GM18526 (cell line): ENCODE measurements around the gene ATF7.

Experiments
- POLR2A ChIP-seq: IDR thresholded peaks from 3 replicates; pipeline ENCODE4 v1.6.1; 2011; ENCODE audit not compliant: insufficient read length; ENCODE audit errors: extremely low read depth

ATF7 gene

DNA sequence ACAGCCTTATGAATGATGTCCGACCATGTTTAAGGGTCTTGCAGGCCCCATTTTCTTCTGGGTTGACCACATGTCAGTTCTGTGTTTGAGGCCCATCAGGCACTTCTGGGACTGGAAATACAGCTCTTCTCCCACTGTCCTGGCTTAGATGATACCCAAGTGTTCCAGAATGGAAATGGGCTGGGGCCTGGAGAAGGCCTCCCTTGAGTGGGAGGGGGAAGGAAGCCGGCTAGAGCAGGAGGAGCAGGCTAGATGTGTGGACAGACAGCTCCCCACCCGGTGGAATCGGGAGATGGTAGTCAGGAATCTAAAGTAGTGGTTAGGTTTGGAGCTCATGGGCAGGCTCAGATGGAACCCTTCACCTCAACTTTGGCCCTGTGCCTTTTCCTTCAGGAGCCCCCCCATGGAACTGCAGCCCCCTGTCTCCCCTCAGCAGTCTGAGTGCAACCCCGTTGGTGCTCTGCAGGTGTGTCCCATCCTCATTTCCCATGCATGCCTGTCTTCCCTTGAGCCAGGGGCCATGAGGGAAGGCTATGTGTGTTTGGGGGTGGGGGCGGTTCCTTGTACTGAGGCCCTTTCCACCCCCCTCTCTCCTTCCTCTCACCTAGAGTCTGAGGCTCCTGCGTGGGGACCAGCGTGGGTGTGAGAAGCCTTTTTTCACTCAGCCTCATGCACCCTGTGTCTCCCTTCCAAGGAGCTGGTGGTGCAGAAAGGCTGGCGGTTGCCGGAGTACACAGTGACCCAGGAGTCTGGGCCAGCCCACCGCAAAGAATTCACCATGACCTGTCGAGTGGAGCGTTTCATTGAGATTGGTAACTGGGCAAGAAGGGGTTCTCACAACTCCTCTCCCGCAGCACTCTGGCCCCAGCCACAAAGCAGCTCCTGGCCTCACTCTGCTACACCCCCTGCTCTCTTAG lies 121.9 kb downstream of the ATF7 start:
- TF ChIP-seq POLR2A: no peak

DNA sequence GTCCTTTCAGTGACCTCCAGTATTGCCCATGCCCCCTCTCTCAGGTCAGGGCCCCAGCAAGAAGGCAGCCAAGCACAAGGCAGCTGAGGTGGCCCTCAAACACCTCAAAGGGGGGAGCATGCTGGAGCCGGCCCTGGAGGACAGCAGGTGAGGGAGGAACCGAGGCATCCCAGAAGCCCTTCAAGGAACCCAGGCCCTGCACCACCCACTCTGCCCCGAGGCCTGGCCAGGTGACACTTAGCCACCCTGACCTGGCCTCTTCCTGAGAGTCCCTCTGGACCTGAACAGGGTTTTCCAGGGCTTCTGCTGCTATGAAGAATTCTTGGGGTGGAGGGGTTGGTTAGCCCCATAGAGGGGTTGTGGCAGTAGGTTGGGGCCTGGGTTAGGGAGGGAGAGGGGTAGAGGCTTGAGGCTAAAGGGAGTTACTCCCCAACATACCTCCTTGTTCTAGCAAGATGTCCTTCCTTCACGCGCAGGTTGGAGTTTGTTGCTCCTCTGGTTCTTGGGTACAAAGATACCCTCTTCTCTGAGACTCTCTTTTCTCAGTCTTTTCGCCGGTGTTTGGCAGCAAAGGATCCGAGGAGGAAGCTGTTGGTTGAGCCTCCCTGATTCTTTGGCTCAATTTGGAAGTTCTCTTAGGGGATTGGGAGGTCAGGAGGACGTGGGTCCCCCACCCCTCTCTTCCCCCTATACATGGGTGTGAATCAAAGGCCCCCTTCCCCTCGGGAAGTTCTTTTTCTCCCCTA lies 123.0 kb downstream of the ATF7 start:
- TF ChIP-seq POLR2A: no peak

DNA sequence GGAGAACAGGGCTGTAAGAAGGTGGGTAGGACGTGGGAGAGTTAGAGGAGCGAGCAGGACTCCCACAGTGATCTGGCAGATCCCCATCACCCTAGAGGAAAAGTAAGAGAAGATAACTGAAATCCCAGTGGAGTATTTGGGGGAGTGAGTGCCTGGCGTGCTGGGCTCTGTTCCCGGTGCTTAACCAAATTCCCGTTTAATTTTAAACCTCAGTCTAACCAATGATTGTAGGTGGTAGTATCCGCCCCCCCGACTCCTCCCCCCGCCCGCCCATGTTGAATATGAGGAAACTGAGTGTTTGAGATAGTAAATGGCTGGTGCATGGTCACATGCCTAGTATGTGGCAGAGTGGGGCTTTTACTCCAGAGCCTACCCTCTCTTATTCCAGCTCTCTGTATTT lies 123.9 kb downstream of the ATF7 start:
- TF ChIP-seq POLR2A: no peak

DNA sequence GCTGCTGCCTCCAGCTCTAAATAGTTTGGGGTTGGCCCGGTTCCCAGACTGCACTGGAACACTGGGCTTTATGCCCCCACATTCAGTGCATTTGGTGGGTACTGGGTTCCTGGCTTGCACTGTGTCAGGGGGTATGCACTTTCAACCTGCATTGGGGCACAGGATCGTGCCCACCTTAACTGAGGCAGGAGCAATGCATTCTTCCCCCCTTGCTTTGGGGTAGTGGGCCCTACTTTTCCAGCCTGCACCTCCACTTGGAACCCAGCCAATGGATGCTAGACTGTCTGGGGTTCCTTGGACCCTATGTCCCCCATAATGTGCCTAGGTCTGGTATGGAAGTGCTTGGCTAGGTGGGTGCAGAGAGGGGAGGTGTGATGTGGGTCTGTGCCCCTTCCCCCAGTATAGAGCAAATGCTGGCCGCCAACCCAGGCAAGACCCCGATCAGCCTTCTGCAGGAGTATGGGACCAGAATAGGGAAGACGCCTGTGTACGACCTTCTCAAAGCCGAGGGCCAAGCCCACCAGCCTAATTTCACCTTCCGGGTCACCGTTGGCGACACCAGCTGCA lies 124.5 kb downstream of the ATF7 start:
- TF ChIP-seq POLR2A: no peak

DNA sequence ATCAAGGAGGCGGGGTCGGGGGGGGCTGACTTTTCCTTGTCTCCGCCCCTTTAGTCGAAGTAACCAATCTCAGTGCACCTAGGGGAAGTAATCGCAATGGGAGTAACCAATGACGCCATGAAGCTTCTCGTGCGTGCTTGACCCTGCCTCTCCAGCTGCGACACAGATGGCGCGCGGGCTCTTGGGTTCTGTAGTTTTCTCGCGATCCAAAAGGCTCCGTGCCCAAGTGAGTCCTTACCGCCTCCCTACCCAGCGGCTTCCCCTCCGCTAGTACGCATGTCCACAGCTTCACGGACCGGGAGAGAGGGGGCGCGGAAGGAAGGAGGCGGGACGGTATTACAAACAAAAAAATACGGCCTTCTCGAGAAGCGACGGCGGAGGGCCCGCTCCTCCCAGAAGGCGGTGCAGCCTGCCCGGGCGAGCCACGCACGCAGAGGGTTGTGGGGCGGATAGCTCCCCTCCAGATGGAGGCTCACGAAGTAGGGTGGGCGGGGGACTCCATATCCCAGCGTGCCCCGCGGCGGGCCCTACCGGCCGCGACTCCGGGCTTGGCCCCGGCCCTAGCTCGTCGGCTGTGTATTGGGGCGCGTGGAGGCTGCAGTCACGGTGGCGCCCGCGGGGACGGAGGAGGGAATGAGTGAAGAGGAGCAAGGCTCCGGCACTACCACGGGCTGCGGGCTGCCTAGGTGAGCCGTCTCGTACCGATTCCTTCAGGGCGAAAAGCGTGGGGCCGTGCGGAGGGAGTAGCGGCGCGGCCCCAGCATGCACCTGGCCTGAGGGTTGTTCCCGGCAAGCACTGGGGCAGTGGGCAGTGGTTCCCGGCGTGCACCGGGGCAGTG lies 125.2 kb downstream of the ATF7 start, which contains the start of gene TARBP2:
Gene TARBP2 (plus strand): TSS at position 508 of the 839 bp plus-strand sequence. CDS start 126 bp downstream, at position 634.
- TF ChIP-seq POLR2A: peak; percentile 75

DNA sequence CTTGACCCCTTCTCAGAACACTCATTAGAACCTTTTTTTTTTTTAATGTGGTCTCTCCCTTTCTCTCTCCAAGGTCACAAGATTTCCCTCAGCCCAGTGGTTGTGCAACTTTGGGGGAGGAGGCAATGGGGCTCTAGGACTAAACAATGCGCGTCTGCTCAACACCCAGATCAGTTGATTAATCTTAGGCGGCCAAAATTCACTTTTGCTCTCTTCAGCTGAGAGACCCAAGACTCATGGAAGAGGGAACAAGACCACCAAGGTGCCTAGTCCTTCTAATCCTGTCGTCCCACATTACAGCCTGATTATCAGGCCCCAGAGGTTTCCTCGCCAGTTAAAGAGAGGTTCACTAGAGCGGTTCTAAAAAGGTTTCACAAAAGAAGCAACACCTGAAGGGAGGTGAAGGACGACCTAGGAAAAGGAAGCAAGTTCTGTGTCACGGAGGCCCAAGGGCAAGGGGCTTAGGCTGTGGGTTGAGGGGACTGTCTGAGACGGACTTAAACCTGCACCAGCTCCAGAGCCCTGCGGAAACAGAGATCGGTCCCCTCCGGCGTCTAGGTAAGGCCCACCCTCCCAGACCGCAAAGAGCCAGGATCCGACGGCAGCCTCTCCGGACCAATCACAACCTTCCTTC lies 125.9 kb downstream of the ATF7 start:
- peak; percentile 73 for TF ChIP-seq POLR2A

DNA sequence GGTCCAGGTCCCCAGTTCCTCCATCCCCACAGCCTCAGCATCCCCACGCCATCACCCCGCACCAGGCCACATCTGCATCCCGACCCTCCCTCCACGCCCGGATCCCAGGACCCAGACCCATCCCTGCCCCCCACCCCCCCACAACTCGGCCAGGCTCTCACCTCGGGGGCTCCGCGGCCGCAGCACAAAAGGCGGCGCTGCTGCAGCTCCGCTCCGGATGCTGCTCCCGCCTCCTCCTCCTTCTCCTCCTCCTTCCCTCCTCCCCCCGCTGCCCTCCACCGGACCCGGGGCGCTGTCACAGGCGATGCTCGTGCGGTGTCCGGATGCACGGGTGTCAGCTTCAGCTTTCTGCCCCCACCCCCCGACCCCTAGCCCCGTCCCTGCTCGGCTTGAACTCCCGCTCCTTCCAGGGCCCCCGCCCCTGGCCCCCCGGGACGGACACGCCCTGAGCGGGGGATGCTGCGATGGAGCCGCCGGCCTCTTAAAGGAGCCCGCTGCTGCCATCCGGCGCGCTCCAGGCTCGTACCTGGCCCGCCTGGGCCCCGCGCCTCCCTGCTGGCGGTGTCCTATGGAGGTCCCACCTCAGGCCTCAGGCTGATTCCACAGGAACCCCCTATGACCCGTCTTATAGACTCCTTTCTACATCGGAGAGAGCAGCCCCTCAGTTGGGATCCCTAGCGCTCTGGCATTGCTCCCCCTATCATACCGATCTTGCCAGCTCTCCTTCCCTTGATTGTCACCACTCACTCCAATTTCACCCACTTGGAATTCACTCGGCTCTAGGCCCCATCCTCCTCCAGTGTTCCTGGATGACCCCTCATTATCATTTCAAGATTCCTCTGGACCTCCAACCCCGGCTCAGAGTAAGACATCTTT lies 126.7 kb downstream of the ATF7 start, which contains the start of gene MAP3K12:
Gene MAP3K12 (minus strand): TSS at position 193 of the 876 bp plus-strand sequence. CDS start 12,067 bp downstream, outside the sequence.
- TF ChIP-seq POLR2A: no peak

DNA sequence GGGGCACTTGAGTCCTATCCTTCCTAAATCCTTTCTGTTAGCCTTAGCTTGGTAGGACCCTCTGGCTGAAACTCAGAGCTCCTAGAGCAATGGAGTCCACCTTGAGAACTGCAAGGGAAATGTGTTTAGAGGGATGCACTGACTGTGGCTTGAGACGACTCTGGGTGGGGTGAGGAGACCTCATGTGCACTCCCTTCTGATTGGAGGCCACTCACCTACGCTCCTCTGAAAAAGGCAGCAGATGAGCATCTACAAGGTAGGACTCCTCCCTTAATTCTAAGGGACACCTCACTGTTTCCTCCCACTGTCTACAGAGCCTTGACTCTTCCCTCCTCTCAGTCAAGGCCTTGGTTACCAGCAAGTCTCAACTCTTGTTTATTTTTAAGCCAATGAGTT lies 127.9 kb downstream of the ATF7 start:
- TF ChIP-seq POLR2A: no peak

DNA sequence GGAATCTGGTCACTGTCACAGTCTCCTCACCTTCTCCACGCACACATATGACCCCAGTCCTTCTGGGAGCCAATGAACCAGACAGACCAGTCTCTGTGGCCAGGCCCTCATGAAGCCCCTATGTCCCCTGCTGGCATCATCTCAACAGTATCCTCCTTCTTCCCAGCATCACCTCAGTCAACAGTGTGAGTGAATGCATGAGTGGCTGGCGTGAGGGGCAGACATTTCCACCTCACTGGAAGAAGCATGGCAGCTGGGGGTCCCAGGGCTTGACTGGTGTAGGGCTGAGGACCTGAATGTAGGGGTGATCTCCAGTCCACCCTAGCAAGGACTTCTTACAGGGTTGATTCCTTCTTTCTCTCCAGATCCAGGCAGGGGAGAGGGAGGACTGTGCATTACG lies 128.7 kb downstream of the ATF7 start:
- no peak for TF ChIP-seq POLR2A

DNA sequence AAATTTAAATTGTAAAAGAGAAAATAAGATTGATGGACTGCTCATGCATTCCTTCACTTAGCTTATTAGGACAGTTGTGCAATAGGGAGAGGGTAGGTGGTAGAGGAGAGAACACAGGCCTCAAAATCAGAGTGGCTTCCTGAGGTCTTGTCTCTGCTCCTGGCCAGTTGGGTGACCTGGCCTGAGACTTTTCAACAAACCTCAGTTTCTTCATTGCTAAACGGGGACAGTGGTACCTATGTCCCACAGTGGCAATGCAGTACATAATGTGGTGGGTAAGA lies 129.5 kb downstream of the ATF7 start:
- no peak for TF ChIP-seq POLR2A

DNA sequence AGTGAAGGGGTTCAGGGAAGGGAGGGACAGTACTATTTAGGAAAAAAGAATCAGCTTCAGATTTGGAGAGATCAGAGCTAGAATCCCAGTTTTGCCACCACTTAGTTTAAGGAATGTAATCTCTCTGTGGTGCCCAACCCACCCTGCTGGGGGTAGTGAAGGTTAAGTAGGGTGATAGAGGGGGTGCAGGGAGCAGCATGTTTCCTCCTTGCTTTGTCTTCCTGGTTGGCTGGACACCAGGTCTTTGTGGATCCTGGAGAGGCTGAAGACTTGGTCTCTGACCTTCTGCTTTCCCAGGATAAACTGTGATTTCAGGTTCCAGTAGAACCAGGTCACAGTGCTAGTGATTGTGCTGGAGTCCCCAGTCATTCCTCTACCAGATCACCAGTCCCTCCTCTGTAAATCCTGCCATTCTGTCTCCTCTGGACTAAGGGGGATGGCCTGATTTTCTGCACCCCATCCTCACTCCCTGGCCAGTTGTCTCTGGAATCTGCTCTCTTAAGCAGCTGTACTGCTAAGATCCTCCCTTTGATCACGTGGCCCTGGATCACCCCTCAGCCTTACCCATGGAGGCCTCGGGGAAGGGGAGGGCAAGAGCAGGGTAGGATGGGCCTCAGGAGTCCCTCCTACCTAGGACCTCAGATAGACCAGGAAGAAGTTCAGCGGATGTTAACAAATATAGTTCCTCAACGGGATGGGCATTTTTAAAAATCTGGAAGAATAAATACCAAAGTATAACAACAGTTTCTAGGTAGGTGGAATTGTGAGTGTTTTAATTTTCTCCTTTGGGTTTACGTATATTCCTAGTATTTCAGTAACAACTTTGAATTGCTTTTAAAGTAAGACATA lies 130.1 kb downstream of the ATF7 start:
- no peak for TF ChIP-seq POLR2A

DNA sequence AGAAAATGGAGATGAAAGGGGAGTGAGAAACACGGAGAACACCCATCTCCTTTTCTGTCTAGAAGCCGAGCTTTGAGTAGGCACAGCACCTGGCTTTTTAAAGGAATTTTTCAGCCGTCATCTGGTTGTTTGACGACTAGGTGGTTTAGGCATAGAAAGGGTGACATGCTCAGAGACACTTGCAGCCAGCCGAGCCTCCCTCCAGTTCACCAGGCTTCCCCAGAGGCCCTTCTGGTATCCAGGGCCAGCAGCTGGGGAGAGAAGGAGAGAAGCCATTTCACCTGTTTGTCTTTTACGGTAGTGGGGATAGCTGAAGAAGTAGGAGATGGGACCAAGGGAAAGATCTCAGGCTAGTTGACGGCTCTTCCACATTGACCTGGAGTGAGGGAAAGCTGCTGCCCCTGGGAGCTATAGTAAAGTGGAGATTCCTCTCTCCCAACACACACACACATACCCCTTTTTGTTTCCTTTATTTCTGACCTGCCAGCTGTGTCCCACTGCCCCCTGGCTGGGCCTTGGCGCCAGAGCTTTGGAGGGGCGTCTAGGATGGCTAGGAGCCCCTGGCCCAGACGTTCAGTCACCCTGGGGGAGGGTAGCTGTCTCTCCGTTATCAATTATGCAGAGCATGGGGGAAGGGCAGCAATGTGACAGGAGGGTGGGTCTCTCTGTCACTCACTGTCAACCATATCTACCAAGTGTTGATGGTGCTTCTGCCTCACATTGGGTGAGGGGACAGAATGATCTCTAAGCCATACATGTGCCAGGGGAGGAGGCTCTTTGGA lies 132.4 kb downstream of the ATF7 start:
- no peak for TF ChIP-seq POLR2A
